GM21786 (cell line): ENCODE results near the gene GEMIN4.
"Not testable (repeated sequence)": the region's sequence is repeated elsewhere in the genome, so short reads cannot be mapped to it uniquely, and the experiment has no call there.

ENCODE experiments used
- ATAC-seq: cut with Tn5 transposase; IDR thresholded peaks from one replicate; pipeline ENCODE4 v1.9.1; 2021; ENCODE audit not compliant: unreplicated experiment

GEMIN4 gene

DNA sequence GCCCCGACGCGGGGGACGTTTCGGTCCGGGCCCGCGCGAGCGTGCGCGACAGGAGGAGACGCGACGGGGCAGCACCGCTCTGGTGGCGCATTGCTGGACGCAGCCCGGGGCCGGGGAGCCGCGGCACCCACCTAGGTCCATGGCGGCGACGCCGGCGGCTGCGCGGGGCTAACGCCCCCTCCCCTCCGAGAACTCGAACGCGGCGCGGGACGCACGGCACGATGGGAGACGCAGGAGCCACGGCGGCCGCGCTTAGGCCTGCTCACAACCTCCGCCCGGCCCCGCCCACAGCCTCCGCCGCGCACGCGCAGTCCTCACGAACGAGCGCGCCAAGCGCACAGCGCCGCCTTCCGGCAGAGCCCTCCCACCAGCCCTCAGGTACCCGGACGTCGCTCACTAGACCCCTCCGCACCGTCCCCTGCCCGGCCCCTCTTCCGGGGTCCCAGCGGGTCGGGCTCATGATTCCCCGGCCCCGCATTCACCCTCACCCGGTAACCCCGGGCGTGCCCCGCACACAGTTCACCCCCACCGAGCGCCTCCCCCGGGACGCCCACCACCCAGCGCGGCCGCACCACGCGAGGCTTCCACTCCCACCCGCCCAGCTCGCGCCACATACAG is at the start of gene GEMIN4:
TSS of gene GEMIN4 (minus strand) at position 263 of the 618 bp plus-strand sequence. CDS start at position 141, 122 bp downstream.
- peak; percentile 88 for ATAC-seq

DNA sequence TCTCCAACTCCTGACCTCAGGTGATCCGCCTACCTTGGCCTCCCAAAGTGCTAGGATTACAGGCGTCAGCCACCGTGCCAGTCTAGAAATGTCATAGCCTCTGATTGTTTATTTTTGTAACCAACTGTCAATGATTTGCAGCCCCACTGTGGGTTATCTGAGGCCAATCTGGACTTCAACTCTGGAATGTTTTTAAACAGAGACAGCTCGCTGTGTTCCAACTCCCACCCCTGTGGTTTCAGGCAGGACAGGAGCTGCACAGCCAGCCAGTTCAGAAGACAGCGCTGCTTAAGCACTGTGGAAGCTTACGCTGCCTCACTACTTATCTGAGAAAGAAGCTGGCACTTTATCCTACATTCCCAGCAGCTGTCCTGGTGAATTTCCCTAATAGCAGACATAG is 49.6 kb upstream of the GEMIN4 start:
- ATAC-seq: no peak

DNA sequence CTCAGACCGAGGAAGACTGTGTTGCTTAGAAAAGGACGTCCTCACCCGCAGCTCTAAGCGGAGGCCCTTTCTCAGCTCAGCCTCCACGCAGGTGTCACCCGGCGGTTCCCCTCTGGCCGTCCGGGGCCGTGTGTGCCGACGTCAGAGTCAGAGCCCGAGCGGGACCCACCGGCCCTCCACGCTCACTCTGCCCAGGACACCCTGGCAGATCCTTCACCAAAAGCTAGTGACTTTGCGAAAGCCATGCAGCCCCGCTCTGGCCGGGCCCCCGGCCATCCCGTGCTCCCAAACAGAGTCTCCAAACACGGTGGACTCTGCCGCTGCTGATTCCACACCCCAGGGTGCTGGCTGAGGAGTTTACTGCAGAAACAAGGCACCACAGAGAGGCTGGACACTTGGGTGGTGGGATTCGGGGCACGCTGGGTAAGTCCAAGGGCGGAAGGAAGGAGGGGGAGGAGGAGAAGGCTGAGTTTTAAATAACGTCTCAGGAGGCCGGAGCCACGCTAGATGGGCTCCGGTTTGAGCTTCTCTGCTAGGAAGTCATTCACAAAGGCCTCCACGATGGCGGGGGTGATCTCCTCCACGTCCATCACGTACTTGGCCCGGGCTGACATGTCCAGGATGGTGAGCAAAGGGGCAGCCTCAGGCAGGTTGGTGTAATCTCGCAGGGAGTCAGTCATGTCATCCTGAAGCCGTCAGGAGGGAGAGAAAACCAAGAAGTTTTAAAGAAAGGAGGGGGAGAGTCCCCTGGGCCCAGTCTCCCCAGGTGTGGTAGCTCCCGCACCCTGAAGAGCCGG is 48.6 kb upstream of the GEMIN4 start:
- no peak for ATAC-seq

DNA sequence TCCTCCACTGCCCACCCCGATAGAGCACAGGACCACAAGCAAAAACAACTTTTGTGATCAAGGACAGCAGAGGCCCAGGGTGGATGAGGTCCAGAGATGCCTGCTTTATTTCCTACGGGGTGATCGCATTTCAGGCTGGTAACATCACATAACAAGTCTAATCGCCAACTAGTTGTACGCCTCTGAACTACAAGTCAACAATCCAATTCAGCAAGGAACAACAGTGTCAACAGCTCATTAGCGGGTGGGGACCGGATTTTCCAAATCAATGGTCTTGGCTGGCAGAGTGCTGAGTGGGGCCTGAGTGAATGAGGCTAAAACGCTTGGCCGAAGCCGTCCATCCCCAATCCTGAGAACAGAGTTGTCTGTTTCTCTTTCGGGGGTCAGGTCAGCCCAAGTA is 47.2 kb upstream of the GEMIN4 start:
- no peak for ATAC-seq

DNA sequence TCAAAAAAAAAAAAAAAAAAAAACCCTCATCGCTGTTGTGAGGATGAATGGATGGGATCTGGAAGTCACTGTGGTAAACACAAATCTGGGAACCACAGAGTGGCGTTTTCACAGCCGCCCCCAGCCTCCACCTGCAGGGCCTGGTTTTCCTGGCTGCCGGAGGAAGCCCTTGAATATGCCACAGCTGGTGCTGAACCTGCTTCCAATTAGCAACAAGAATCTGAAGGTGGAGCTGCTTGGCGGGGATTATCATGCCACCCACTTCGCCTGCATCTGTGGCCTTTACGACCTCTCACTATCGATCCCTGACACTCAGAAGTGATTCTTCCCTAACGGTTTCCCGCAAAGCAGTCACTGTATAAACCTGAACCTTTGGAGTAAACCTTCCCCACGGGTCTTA is 46.2 kb upstream of the GEMIN4 start:
- ATAC-seq: no peak

DNA sequence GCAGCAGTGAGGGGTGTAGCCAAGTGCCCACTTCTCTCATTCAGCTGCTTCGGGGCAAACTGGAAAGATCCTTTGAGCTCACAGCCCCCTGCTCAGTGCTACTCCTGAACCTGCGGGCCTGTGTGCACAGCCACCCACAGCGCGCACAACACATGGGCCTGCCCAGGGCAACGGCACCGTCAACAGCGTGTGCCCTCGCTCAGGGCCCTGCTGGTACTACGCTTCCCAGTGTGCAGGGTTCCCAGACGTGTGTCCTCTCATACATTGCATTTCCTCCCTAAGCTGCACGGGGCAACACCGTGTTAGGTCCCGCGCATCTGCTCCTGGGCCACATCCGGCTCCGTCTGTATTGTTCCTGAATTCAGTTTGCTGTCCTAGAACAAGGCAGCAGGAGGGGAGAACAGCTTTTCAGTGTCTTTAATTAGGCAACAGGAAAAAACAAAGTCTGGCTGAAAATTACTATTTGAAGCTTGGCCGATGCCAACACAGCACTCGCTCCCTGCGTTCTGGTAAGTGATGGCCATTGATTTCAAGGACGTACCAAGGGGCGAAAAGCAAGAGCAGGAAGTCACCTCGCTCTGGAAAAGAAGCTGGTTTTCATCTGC is 45.3 kb upstream of the GEMIN4 start:
- ATAC-seq: no peak

DNA sequence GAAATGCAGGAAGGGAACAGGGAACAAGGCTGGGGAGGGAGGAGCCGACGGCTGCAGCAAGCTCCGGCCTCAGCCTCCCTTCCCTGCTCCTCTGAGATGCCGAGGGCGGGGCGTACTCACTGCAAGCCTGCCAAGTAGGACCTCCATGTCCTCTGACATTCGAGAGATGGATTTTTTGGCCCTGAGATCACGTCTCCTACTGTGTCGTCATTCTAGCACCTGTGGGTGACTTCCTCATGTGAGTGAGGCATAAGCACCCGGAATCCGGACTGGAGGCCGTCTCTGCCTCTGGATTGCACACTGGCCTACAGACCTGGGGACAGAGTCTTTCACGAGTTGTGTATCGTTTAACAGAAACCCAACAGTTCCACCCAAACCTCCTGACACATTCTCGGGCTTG is 44.5 kb upstream of the GEMIN4 start:
- no peak for ATAC-seq

DNA sequence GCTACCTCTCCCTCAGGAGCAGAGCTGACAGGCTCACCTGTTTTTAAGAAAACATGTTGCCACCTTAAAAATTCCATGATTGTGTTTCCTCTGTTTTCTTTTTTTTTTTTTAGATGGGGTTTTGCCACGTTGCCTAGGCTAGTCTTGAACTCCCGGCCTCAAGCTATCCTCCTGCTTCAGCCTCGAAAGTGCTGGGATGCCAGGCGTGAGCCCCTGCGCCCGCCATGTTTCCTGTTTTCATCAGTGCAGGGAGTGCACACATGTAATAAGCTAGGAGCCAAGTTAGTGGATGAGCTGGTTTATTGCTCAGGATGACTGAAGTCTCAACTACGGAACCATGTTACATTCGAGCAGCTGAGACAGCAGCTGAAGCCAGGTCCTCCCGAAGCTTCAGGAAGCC is 43.7 kb upstream of the GEMIN4 start:
- ATAC-seq: no peak

DNA sequence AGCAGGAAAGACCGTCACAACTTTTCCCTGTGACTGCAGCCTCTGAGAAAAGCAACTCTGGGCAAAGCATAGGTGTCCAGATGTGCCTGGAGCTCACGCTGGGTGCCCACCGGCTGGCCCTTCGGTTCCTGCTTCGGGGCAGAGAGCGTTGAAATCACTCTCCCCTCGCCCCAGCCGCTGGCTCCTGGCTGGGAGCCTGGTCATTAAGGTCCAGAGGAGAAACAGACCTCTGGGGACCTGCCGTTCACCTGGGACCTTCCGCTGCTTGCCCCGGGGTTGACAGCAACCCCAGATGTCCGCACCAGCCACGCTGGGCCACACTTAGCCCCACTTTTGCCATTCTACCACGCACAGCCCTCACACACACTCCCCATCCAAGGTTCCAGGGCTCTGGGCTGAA is 43.2 kb upstream of the GEMIN4 start:
- no peak for ATAC-seq

DNA sequence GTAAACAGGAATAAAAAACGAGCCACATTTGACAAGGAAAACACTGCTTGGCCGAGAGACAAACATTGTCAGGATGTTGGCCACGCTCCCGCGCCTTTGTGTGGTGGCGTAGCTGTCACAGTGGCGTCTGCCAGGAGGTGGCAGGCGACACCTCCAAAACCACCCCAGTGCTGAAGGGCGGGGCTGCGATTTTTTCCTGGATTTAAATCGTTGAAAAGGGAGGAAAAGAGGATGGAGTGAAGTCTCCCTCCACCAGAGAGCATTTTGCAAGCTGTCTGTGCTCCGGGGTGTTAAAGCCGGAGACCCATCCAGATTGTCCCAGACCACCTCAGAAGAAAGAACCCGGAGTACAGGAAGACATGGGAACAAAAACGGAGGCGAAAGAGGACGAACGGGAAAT is 42.8 kb upstream of the GEMIN4 start:
- no peak for ATAC-seq

DNA sequence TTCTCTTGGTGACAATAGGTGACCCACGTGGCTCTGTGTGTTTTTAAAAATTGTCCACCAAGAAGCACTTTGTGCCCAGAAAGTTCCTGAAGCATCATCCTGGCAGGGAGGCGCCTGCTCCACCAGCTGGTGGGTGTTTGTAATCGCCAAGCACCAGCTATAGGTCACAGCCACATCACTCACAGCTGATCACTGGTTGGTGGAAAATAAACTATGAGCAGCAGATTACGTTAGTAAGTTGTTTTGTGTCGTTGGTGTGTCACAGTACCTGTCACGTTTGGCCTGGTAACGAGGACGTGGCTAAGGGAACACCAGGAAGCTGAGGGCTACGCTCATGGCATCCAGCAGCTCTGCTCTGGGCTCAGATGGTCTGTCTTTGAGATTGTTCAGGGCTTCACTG is 40.2 kb upstream of the GEMIN4 start:
- no peak for ATAC-seq

DNA sequence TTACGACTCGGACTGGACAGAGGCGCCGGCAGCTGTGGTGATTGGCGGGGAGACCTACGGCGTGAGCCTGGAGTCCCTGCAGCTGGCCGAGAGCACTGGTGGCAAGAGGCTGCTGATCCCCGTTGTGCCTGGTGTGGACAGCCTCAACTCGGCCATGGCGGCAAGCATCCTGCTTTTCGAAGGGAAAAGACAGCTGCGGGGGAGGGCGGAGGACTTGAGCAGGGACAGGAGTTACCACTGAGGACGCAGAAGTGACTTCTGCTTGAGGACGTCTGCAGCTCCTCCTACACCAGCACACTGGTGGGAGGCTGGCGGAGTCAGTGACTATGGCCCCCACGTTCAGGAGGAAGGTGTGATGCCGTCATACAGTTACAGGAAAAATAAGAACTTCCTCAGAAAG is 39.8 kb upstream of the GEMIN4 start:
- ATAC-seq: no peak

DNA sequence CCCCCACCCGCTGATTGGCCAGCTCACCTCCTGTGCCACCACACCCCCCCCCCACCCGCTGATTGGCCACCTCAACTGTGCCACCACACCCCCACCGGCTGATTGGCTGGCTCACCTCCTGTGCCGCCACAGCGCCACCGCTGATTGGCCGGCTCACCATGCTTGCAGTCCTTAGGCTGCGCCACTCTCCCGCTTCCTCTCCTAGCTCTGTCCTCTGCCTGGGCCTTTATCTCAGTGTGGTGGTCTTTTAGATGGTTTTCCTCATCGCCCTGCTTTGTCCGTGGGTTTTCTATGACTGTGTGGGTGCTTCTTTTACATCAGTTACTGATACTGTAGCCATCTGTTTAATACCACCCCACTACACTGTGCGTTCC is 38.8 kb upstream of the GEMIN4 start:
- not testable (repeated sequence) for ATAC-seq

DNA sequence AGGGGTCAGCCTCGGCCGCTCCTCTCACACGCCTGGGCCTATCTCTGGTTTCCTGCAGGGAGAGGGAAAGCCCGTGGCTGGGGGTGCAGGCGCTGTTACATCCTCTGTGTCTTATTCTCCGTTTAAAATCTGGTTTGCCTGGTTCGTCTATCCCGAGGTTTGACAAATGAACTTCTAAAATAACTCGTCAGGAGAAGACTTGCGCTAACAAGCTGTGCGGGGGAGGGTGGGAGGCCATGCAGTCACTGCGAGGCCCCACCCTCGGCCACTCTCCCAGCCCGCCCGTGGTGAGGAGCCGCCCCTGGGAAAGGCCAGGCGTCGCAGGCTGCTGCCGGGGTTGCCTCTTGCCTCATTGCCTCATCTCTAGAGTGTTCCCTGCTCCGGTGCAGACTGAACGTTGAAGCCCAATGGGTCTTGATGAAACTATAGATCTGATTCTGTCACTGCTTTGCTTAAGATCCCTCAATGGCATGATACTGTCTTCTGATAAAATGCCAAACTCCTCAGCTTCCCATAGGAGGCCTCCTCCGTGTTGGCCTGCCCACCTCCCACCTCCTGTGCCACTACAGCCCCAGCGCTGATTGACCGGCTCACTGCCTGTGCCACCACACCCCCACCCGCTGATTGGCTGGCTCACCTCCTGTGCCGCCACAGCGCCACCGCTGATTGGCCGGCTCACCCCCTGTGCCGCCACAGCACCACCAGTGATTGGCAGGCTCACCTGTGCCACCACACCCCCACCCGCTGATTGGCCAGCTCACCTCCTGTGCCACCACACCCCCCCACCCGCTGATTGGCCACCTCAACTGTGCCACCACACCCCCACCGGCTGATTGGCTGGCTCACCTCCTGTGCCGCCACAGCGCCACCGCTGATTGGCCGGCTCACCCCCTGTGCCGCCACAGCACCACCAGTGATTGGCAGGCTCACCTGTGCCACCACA is 38.1 kb upstream of the GEMIN4 start:
- ATAC-seq: not testable (repeated sequence)

DNA sequence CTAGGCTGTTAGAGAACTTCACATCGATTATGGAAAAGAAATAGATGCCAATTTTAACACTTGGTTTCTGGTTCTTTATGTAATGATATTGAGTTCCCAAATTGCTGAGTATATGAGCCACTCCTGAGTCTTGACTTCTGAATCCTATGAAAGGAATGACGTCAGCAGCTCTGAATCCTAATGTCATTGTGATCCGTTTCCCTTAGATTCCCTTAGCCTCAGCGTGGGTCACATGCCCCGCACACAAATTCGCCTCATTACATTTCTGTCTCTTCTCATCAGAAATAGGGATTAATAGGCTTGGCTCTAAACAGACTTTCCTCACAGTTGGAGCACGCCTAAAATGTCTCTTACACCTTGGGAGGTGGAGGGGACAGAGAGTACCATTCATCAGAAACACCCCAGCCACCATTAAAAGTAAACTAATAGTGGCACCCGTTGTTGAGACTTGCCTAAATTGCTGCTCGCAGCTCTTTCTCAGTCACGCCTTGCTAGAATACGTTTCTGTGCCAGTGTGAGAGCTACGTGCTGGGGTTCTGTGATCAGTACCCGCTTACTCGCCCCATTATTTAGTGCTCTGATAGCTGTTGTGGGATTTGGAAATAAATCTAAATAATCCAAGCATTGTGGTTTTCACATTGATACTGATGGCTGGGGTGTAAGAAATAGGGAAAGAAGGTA is 37.2 kb upstream of the GEMIN4 start:
- ATAC-seq: no peak

DNA sequence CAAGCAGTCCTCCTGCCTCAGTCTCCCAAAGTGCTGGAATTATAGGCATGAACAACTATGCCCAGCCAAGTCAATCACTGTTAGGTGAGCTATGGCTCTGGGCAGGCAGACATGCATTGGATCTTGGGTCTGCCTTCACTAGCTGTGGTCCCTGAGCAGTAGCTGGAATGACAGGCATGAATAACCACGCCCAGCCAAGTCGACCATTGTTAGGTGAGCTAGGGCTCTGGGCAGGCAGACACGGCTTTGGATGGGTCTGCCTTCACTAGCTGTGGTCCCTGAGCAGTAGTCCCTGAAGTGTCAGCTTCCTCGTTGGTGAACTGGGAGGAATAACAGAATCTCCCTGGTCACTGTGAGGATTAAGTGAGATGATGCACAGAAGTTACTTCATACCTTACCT is 36.5 kb upstream of the GEMIN4 start:
- no peak for ATAC-seq

DNA sequence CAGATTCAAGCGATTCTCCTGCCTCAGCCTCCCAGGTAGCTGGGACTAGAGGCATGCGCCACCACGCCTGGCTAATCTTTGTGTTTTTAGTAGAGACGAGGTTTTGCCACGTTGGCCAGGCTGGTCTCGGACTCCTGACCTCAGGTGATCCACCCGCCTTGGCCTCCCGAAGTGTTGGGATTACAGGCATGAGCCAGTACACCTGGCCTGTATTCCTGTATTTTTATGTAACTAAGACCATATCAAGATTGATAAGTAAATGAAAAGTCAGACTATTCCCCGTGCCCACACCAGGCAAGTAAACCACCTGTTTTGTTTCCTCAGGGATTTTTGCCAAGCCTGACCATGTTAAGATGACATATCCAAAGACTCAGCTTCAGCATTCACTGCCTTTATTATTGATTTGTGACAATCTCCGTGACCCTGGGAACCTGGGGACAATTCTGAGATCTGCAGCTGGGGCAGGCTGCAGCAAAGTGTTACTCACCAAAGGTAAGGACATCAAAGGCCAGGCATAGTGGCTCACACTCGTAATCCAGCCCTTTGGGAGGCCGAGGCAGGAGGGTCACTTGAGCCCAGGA is 35.7 kb upstream of the GEMIN4 start:
- no peak for ATAC-seq

DNA sequence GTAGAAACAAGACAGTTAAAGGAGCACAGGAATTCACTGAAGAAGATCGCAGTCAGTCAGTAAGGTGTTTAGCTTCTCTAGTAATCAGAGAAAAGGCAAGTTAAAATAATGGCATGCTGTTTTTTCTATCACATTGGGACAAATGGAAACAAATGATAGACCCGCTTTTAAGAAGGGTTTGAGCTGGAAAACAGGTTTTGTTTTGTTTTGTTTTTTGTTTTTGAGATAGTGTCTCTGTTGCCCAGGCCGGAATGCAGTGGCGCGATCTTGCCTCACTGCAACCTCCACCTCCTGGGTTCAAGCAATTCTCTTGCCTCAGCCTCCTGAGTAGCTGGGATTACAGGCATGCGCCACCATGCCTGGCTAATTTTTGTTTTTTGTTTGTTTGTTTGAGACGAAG is 33.8 kb upstream of the GEMIN4 start:
- ATAC-seq: not testable (repeated sequence)

DNA sequence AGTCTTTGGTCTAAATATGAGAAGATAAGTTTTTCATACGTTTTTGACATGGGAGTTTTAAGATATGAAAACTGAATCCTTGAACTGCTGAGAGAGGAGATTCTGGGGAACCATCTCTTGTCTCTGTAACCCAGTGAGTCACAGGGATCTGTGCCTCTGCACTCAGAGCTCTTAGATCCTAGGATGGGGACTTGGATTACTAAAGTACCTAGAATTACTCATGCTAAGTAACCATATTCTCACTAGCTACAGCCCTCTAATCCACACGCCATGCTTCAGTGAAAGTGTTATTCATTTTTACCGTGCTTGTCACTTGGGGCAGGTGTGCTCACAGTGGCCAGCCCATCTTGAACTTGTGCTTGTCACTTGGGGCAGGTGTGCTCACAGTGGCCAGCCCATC is 32.1 kb upstream of the GEMIN4 start:
- ATAC-seq: no peak
